Ovary (tissue), 9 donors: ENCODE results near the gene TSPEAR. TPM values are rescaled to one million over a fixed set of nuclear protein-coding genes. Genes with fewer than 3 reads are reported as not detected.

Experiments
- DNase-seq, 5 donors: peaks; one replicate each; pipeline ENCODE4 v3.0.0-alpha.2; 2019 to 2020
- H3K27ac ChIP-seq, 2 donors: fragments of 200-600 bp; one replicate each; pipeline versions ENCODE4 v1.5.1 to v1.8.0; 2019 to 2022
- H3K27me3 ChIP-seq: fragments of 200-600 bp; one replicate; pipeline ENCODE4 v1.8.0; 2022
- H3K36me3 ChIP-seq: fragments of 200-600 bp; sonication (generic); one replicate; pipeline ENCODE4 v1.5.1; 2019
- H3K4me1 ChIP-seq: one replicate; pipeline ENCODE4 v1.8.1; 2013; ENCODE audit warnings: mild to moderate bottlenecking, moderate library complexity; ENCODE audit not compliant: insufficient read depth
- H3K4me3 ChIP-seq: fragments of 200-600 bp; sonication (generic); one replicate; pipeline ENCODE4 v1.5.1; 2017
- H3K9me3 ChIP-seq, 2 donors: fragments of 200-600 bp in 1 of 2; sonication (generic) in 1 of 2; one replicate each; pipeline versions ENCODE4 v1.5.1 to v1.8.1; 2013 to 2019; ENCODE audit warnings: mild to moderate bottlenecking in 1 of 2, moderate library complexity in 1 of 2
- EP300 ChIP-seq: sonication (generic); formaldehyde crosslinking; IDR thresholded peaks from one replicate; pipeline ENCODE4 v1.6.1; 2017; ENCODE audit warnings: antibody characterized with exemption
- POLR2A ChIP-seq: fragments of 450-650 bp; IDR thresholded peaks from one replicate; pipeline ENCODE4 v1.6.1; 2017; ENCODE audit warnings: antibody characterized with exemption, mild to moderate bottlenecking, moderate library complexity
- WGBS, 3 donors: extraction: QIAGEN DNeasy Blood & Tissue Kit in 1 of 3; methylation state at CpG; one replicate each; pipeline versions ENCODE4 v1.1.5 to v1.1.7; 2013 to 2017; 5-methylcytosine and 5-hydroxymethylcytosine counted together
- intact Hi-C, 4 donors: fragments of 100-400 bp; cut with DNase I; formaldehyde crosslinking; loops; one replicate each; pipeline versions ENCODE4 v1.11.0 to v1.15.1; 2022 to 2023
- polyA plus RNA-seq, 2 donors: library from polyadenylated mRNA; stranded (reverse); fragments of 200-250 nt in 1 of 2; fragments of 350-450 nt in 1 of 2; fragmentation: Illumina TruSeq in 1 of 2; extraction: RNeasy Lipid Tissue Mini Kit (QIAGEN cat#74804) in 1 of 2; gene quantifications; one replicate each; pipeline ENCODE4 v1.2.3, GENCODE V29; 2013 to 2014
- total RNA-seq, 7 donors: library from RNA; depleted of rRNA in 2 of 7; stranded (reverse); fragments of >200 nt in 2 of 7; fragmentation: NEBNext Ultra II Directional in 3 of 7; extraction: Animal tissue kit (Norgen Biotek cat#: 25700) in 3 of 7; gene quantifications; one replicate each; pipeline versions ENCODE4 v1.1.0 to v1.2.4, GENCODE V29; 2016 to 2023
- TF ChIP-seq, protein P1 (sequence below), 3 donors: fragments of 450-650 bp in 2 of 3; fragments of 200-600 bp in 1 of 3; IDR thresholded peaks; one replicate each; pipeline versions ENCODE4 v1.5.1 to v1.8.0; 2016 to 2022; ENCODE audit warnings: antibody characterized with exemption in 3 of 3, mild to moderate bottlenecking in 1 of 3
- donor health status: DM: no; HTN: no; CAD: no; lungs with moderate emphysema.
- donor health status: DM: no; HTN: no; CAD: no.
- donor health status: Bipolar disorder and iron deficiency.
- donor health status: DM: yes; HTN: yes; CAD: no.
- donor health status: DM: no; HTN: no; CAD: no.
- donor health status: DM: yes; HTN: yes; CAD: no.

Gene TSPEAR
- total and polyA plus RNA-seq, 9 donors = 0.07 to 0.27 (median 0.11) TPM; not detected in 4

DNA sequence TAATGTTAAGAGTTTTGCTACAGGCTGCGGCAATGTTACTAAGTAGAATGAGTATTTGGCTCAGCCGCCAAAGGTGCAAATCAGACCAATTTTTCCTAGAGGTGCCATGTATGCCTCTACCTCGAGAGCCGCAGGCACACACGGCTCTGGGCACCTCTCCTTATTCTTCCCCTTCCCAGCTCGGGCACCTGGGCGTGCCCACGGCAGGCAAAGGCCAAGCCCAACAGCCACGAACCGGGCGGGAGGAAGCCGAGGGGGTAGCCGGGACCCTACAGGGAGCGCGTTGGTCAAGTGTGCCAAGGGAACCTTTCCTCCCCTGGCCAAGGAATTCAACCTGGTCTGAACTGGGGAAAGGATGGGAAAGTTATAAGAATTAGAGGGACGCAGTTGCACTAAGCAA is 225.1 kb downstream of the TSPEAR start:
- Histone ChIP-seq H3K9me3 (peaks cover 0 to 6% of the 10 kb centered on the region in 2 donors), H3K36me3 (no peaks in the 10 kb centered on the region), H3K4me3 (no peak overlapping the region), H3K4me1 (no peaks in the 10 kb centered on the region), H3K27ac (no peak overlapping the region), H3K27me3 (no peaks in the 10 kb centered on the region)
- TF ChIP-seq, protein P1, sequence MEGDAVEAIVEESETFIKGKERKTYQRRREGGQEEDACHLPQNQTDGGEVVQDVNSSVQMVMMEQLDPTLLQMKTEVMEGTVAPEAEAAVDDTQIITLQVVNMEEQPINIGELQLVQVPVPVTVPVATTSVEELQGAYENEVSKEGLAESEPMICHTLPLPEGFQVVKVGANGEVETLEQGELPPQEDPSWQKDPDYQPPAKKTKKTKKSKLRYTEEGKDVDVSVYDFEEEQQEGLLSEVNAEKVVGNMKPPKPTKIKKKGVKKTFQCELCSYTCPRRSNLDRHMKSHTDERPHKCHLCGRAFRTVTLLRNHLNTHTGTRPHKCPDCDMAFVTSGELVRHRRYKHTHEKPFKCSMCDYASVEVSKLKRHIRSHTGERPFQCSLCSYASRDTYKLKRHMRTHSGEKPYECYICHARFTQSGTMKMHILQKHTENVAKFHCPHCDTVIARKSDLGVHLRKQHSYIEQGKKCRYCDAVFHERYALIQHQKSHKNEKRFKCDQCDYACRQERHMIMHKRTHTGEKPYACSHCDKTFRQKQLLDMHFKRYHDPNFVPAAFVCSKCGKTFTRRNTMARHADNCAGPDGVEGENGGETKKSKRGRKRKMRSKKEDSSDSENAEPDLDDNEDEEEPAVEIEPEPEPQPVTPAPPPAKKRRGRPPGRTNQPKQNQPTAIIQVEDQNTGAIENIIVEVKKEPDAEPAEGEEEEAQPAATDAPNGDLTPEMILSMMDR (IDR thresholded peaks at IDR 0.05) = no peak
- no peak for TF ChIP-seq POLR2A
- no peak for TF ChIP-seq EP300
- intact Hi-C loops = no loop called here
- 72 to 85% (median 85%) methylated on average over 16 of the region's 16 CpGs for WGBS, 3 donors
- DNase-seq = no peak

DNA sequence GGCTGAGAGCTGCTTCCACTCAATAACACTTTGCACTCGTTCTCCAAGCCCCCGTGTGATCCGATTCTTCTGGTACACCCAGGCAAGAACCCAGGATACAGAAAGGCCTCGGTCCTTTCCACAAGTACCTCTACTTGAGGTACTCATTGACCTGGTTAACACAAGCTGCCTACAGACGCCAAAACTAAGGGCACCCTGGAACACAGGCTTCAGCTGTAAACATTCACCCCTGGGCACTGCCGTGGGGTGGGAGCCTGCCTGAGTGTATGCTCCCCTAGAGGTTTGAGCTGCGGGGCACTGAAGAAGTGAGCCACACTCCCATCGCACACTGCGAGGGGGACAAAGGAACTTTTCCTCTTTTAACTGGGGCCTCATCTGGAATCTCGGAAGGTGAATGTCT is 225.6 kb downstream of the TSPEAR start:
- H3K27ac ChIP-seq = no peak overlapping the region
- DNase-seq = no peak
- TF ChIP-seq, protein P1 (IDR thresholded peaks at IDR 0.05) = no peak
- no peak for TF ChIP-seq POLR2A
- no peak for TF ChIP-seq EP300
- no peaks in the 10 kb centered on the region for H3K4me1 ChIP-seq
- no peak overlapping the region for H3K4me3 ChIP-seq
- no peaks in the 10 kb centered on the region for H3K27me3 ChIP-seq
- H3K36me3 ChIP-seq = no peaks in the 10 kb centered on the region
- 67 to 82% (median 76%) methylated on average over 10 of the region's 10 CpGs for WGBS, 3 donors
- H3K9me3 ChIP-seq = peaks cover 0 to 6% of the 10 kb centered on the region in 2 donors
- intact Hi-C loops = no loop called here

DNA sequence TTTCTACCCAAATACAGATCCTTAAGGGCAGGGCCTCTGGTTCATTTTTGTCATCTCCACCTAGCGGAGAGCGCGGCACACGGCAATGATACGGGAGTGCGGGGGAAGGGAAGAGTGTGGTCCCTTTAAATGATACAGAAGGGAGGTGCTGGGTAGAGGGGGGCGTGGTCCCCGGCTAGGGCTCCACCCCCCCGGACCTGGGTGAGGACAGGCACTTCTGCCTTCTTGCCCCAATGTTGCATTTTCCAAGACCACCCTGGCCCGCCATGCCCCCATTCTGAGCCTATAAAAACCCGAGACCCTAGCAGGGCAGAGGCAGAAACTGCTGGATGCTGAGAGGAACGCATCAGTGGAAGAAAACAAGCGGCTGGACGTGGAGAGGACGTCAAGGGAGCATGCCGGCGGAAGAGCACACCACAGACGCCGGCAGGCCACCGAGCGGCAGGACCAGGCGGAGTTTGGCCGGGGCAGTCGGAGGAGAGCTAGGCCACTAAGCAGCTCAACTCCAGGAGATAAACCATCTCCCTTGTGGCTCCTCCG is 226.0 kb downstream of the TSPEAR start:
- no peaks in the 10 kb centered on the region for H3K4me1 ChIP-seq
- H3K9me3 ChIP-seq = peaks cover 0 to 6% of the 10 kb centered on the region in 2 donors
- no peak overlapping the region for H3K4me3 ChIP-seq
- no peaks in the 10 kb centered on the region for H3K27me3 ChIP-seq
- no peak for TF ChIP-seq EP300
- TF ChIP-seq, protein P1 (IDR thresholded peaks at IDR 0.05) = no peak
- no peak for TF ChIP-seq POLR2A
- intact Hi-C loops = no loop called here
- no peaks in the 10 kb centered on the region for H3K36me3 ChIP-seq
- peak in 1 of 5 donors; percentile 43 for DNase-seq
- WGBS, 3 donors = 60 to 76% (median 60%) methylated on average over 25 of the region's 25 CpGs
- H3K27ac ChIP-seq = no peak overlapping the region

DNA sequence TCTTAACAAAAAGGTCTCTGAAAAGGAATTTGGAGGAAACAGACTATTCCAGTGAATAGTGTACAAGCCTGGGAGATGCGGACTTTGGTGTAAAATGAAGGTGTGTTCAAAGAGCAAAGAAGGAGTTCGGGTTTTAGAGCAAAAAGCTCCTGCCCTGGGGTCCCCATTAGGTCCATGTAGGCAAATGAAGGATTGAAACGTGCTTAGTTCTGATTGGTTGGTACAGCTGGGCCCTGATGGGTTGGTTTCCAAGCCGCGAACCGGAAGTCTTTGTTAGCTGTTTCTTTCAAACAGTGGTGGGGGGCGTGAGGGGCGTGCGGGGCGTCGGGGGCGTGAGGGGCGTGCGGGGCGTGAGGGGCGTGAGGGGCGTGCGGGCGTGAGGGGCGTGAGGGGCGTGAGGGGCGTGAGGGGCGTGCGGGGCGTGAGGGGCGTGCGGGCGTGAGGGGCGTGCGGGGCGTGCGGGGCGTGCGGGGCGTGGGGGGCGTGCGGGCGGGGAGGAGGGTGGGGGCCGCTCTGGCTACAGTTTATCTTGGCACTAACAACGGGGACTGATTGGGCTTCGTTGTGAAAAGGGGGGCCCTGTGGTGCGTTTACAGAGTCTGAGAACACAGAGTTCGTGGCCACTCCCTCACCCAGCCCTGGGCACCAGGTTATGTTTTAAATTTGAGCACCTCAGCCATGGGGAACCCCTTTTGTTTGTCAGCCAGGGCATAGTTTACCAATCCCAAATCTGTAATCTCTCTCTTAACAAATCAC is 226.7 kb downstream of the TSPEAR start:
- 83 to 86% (median 84%) methylated on average over 39 to 41 of the region's 43 CpGs for WGBS, 3 donors

More for the DNA sequence above, 226.7 kb downstream of the TSPEAR start:
- H3K4me1 ChIP-seq = no peaks in the 10 kb centered on the region
- H3K9me3 ChIP-seq = peaks cover 0 to 6% of the 10 kb centered on the region in 2 donors
- no peaks in the 10 kb centered on the region for H3K27me3 ChIP-seq
- intact Hi-C loops = no loop called here
- DNase-seq = no peak
- H3K27ac ChIP-seq = no peak overlapping the region
- TF ChIP-seq POLR2A = no peak
- no peak for TF ChIP-seq EP300
- TF ChIP-seq, protein P1 (IDR thresholded peaks at IDR 0.05) = no peak
- no peaks in the 10 kb centered on the region for H3K36me3 ChIP-seq
- H3K4me3 ChIP-seq = no peak overlapping the region
